GM12801 (cell line): ENCODE measurements around the gene RANBP1.

ENCODE experiments used
- TF ChIP-seq, protein P1 (sequence below): IDR thresholded peaks from one replicate; pipeline ENCODE4 v1.5.1; 2011; ENCODE audit warnings: control low read depth; ENCODE audit not compliant: insufficient read length; ENCODE audit errors: extremely low read depth

RANBP1 gene

DNA sequence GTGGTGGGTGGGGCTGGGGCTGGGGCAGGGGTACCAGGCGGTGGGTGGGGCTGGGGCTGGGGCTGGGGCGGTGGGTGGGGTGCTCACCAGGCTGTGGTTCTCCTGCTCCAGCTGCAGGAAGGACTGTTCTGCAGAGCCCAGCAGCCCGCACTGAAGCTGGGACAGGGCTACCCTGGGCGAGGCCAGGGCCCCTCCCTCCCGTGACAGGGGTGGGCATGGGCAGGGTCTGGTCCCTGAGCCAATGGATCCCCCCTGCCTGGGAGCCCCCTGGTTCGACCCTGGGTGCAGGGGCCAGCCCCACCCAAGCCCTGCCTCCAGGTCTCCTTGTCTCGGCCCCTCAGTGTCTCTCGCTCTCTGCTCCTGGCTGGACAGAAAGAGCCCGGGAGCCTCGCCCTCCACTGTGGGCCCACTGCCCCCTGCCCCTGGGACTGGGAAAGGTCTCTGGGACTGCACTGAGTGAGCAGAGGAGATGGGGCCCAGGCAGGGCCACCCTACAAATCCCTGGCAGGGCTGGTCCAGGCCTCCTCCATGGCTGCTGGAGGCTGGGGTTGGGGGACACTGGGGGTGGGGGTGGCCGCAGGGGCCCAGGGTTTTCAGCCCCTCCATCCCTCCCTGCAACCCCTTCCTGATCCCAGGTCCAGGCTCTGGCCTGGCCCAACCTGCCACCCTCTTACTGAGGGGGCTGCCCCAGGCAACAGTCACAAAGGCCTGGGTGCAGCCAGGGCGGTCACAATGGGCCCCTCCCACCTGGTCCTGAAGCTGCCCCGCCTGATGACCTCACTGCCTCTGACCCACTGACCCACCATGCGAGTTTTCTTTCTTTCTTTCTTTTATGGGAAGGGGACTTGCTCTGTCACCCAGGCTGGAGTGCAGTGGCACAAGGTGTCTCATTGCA is 34.7 kb downstream of the RANBP1 start, which contains the start of gene CCDC188:
CCDC188 (minus strand) TSS at position 675 of the 895 bp plus-strand sequence; CDS start at position 606, 69 bp downstream.
- TF ChIP-seq, protein P1, sequence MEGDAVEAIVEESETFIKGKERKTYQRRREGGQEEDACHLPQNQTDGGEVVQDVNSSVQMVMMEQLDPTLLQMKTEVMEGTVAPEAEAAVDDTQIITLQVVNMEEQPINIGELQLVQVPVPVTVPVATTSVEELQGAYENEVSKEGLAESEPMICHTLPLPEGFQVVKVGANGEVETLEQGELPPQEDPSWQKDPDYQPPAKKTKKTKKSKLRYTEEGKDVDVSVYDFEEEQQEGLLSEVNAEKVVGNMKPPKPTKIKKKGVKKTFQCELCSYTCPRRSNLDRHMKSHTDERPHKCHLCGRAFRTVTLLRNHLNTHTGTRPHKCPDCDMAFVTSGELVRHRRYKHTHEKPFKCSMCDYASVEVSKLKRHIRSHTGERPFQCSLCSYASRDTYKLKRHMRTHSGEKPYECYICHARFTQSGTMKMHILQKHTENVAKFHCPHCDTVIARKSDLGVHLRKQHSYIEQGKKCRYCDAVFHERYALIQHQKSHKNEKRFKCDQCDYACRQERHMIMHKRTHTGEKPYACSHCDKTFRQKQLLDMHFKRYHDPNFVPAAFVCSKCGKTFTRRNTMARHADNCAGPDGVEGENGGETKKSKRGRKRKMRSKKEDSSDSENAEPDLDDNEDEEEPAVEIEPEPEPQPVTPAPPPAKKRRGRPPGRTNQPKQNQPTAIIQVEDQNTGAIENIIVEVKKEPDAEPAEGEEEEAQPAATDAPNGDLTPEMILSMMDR: no peak

DNA sequence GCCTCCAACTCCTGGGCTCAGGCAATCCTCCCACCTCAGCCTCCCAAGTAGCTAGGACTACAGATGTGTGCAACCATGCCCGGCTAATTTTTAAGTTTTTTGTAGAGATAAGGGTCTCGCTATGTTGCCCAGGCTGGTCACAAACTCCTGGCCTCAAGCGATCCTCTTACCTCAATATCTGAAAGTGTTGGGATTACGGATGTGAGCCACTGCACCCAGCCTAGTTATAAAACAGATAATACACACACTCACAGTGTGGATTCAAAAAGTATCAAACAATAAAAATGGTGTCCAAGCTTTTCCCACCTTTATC is 35.3 kb downstream of the RANBP1 start:
- TF ChIP-seq, protein P1: no peak

DNA sequence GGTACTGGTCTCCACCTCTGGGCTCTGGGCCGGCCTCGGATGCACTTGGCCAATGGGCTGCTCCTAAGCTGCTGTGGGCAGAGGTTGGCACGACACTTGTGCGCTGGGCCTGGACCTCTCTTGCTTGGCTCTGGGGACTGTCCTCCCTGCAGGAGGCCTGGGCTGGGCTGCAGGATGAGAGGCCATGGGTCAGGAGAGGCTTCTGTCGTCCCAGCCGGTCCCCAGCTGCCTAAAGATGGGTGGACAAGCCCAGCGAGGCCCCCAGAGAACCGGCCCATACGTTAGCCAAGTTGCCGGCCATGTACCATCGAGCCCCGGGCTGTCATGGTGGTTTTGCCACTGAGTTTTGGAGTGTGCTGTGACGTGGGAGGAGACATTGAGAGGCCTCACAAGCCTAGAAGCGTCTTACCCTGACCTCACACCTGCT is 36.6 kb downstream of the RANBP1 start:
- TF ChIP-seq, protein P1: no peak

DNA sequence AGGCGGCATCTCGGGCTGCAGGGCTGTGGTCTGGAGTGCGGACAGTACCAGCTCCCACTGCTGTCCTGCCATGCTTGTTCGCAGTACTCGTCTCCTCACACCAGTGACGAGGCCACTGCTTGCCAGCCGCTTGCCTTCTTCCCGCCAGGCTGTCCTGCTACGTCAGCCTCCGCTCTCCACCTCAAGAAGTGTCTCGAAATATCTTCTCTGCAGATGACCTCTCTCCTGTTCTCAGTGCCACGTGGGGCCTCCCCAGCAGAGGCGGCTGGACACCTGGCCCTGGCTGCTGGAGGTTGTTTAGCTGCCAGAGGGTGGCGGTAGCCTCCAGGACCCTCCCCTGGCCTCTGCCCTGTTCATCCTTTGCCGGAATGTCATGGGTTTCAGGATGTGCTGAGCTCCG is 38.0 kb downstream of the RANBP1 start:
- TF ChIP-seq, protein P1: no peak

DNA sequence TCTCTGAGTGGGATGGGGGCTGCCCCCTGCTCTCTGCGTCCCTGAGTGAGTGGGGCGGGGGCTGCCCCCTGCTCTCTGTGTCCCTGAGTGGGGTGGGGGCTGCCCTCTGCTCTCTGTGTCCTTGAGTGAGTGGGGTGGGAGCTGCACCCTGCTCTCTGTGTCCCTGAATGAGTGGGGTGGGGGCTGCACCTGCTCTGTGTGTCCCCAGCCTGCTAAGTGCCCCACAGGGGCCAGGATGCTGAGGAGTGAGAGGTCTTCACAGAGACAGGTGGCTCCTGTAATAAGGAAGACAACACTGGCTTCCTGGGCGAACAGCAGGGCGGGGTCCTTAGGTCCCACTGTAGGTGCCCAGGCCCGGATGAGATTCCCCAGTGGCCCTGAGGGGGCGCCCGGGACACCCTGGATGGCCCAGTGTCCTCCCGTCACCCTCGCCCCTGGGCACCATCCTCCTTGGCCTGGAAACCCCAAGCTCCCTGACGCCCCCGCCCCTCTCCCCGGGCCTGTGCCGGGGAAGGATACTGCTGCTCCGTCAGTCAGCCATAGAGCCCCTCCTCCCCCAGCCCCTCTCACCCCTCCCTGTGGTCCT is 38.8 kb downstream of the RANBP1 start:
- TF ChIP-seq, protein P1: no peak

DNA sequence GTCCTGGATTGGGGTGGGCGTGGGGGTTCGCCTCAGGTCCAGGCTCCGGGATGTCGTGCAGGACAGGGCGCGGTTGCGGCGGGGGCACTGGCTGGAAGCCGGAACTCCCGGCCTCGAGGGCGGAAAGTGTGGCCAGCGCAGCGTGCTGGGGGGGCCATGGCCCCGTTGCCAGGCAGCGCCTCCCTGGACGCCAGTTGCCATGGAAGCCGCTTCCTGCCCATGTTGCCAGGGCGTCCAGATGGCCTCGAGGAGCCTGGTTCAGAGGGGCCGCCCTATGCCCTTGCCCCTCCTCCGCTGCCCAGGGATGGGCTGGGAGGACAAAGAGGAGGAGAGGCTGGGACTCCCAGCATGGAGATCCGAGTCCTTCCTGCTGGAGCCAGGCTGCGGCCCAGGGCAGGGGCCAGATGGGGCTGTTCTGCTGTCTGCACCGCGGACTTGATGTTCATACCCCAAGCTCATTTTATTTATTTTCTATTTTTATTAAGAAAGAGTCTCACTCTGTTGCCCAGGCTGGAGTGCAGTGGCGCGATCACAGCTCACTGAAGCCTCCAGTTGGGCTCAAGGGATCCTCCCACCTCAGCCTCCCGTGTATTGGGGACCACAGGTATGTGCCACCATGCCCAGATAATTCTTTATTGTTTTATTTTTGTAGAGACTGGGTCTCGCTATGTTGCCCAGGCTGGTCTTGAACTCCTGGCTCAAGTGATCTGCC is 39.6 kb downstream of the RANBP1 start:
- TF ChIP-seq, protein P1: no peak

DNA sequence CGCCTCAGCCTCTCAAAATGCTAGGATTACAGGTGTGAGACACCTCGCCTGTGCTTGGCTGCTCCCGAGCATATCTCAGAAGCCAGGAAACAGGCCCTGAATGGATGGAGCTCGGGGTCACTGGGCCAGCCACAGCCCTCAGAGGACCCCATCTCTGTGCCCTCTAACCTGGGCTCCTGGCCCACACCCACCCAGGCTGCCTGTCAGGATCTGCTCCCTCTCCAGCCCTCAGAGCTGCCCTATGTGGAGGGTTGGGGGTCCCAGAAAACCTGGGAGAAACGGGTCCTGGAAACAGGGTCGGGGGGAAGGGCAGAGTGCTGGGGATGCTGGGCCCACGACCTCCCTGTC is 40.1 kb downstream of the RANBP1 start:
- TF ChIP-seq, protein P1: no peak
